ENCODE data around the gene ATP10B. TPM values are rescaled to one million over a fixed set of nuclear protein-coding genes. Genes with fewer than 3 reads are reported as not detected.

Gene ATP10B
- total and polyA plus RNA-seq, 10 of the 15 experiments (the other 5 are each of a cell fraction or from before 2014, with no cell fraction given): not detected

- no peak for TF ChIP-seq POLR2AphosphoS5 (IDR thresholded peaks at IDR 0.05; ENCODE audit: low read length)
- TF ChIP-seq BCL3 (IDR thresholded peaks at IDR 0.05; ENCODE audit: borderline replicate concordance, insufficient read depth, low read depth, low read length, poor library complexity, severe bottlenecking): no peak
- TF ChIP-seq ZBTB4 (CRISPR knock-in tag; IDR thresholded peaks at IDR 0.05): no peak
- TF ChIP-seq FOS (IDR thresholded peaks at IDR 0.05; ENCODE audit: borderline replicate concordance, extremely low read depth, insufficient read length): no peak
- no peak for TF ChIP-seq MTA3 (IDR thresholded peaks at IDR 0.05; ENCODE audit: borderline replicate concordance, low read length)
- no peak for TF ChIP-seq SMAD1 (IDR thresholded peaks at IDR 0.05; ENCODE audit: low read depth, partially characterized antibody)
- TF ChIP-seq ETV6 (conservative IDR thresholded peaks at IDR 0.05 in 1 of 2, IDR thresholded peaks at IDR 0.05 in 1 of 2; ENCODE audit: borderline replicate concordance in 1 of 2, low read depth in 1 of 2): no peak
Observed at GRCh38 chr5:160523502-160524163, 328.4 kb downstream of the ATP10B start (continued).

GRCh38 chr5:160521392-160521663, 330.7 kb downstream of the ATP10B start:
- Histone ChIP-seq H3K36me3 (ENCODE audit: control insufficient read depth in 2 of 2, insufficient read depth in 2 of 2, low read length in 1 of 2) (no peaks in the 10 kb centered on the region), H3K79me2 (ENCODE audit: control insufficient read depth, insufficient read depth, low read length) (no peaks in the 10 kb centered on the region), H3K4me2 (ENCODE audit: control insufficient read depth, insufficient read depth) (no peak overlapping the region), H3K27ac (ENCODE audit: control insufficient read depth, insufficient read depth) (no peak overlapping the region), H3K4me3 (no peak overlapping the region), H2AFZ (ENCODE audit: control insufficient read depth, low read depth, low read length) (no peak overlapping the region), H4K20me1 (ENCODE audit: control insufficient read depth, insufficient read depth) (no peaks in the 10 kb centered on the region), H3K4me1 (ENCODE audit: control insufficient read depth, insufficient read depth, low read length) (no peaks in the 10 kb centered on the region), H3K27me3 (replicated peaks in 1 of 2; ENCODE audit: control insufficient read depth in 2 of 2, insufficient read depth in 2 of 2, low read length in 1 of 2) (no peaks in the 10 kb centered on the region), H3K9me3 (replicated peaks; ENCODE audit: control insufficient read depth, insufficient read depth, low read length) (no peaks in the 10 kb centered on the region), H3K9ac (ENCODE audit: control insufficient read depth, insufficient read depth, low read length) (no peak overlapping the region)
- FAIRE-seq (no peak), ATAC-seq (no peak), DNase-seq (ENCODE audit: low read depth, low spot score) (no peak)
- in situ Hi-C loops (cut with MboI): no loop called here
- RAD21 ChIA-PET (ENCODE audit: unreplicated experiment): no interaction called here
- no TSS peak for BruUV-seq (replicated peaks)
- POLR2A ChIA-PET: no interaction called here
- CTCF ChIA-PET: no interaction called here
- SMC1A ChIA-PET (ENCODE audit: uncharacterized antibody, unreplicated experiment): no interaction called here
- intact Hi-C loops (cut with micrococcal nuclease; ENCODE audit: unreplicated experiment): no loop called here
- TF ChIP-seq IKZF1 (conservative IDR thresholded peaks at IDR 0.05) (no peak), ZBTB4 (CRISPR knock-in tag; IDR thresholded peaks at IDR 0.05) (no peak), MEF2A (IDR thresholded peaks at IDR 0.05; ENCODE audit: insufficient read depth, low read depth, low read length) (no peak), PBX3 (IDR thresholded peaks at IDR 0.05; ENCODE audit: insufficient replicate concordance, low read depth, low read length) (no peak), CREB1 (IDR thresholded peaks at IDR 0.05; ENCODE audit: low read depth) (no peak), USF2 (IDR thresholded peaks at IDR 0.05; ENCODE audit: borderline replicate concordance, low read depth, low read length) (no peak)

Measured in GM12878 (cell line).